Activated CD8-positive, alpha-beta T cell treated with anti-CD3 and anti-CD28 coated beads for 36 hours (primary cell): ENCODE data around the gene TMEM121. TPM values are rescaled to one million over a fixed set of nuclear protein-coding genes. Genes with fewer than 3 reads are reported as not detected.

Experiments used
- ATAC-seq: fragments of 200-7000 bp; cut with Tn5 transposase; one replicate; pipeline ENCODE4 v1.10.0; 2021; ENCODE audit warnings: mild to moderate bottlenecking, moderate library complexity
- CTCF ChIA-PET: fragments of 350-600 bp; sonication (Branson Sonifier 250); formaldehyde crosslinking; loops from one replicate; lab custom pipeline; 2021; ENCODE audit warnings: antibody characterized with exemption; lab: Charles Lee
- POLR2A ChIA-PET: fragments of 350-600 bp; sonication (Branson Sonifier 250); formaldehyde crosslinking; loops from one replicate; lab custom pipeline; 2021; ENCODE audit warnings: antibody characterized with exemption; lab: Charles Lee
- DNase-seq: peaks from one replicate; pipeline ENCODE4 v3.0.0-alpha.2; 2020
- H3K27ac Mint-ChIP-seq: one replicate; pipeline ENCODE4 v1.8.0; 2021; ENCODE audit warnings: mild to moderate bottlenecking, mixed read lengths
- H3K27me3 Mint-ChIP-seq: one replicate; pipeline ENCODE4 v1.8.0; 2021; ENCODE audit warnings: mixed read lengths
- H3K36me3 Mint-ChIP-seq: one replicate; pipeline ENCODE4 v1.8.0; 2021; ENCODE audit warnings: low read depth, mixed read lengths
- H3K4me1 Mint-ChIP-seq: one replicate; pipeline ENCODE4 v1.8.0; 2021; ENCODE audit warnings: low read depth, mixed read lengths
- H3K4me3 Mint-ChIP-seq: one replicate; pipeline ENCODE4 v1.8.0; 2021; ENCODE audit warnings: mild to moderate bottlenecking, moderate library complexity, mixed read lengths
- H3K9me3 Mint-ChIP-seq: one replicate; pipeline ENCODE4 v1.8.0; 2021; ENCODE audit warnings: mixed read lengths
- CTCF ChIP-seq: fragments of 200-600 bp; IDR thresholded peaks from one replicate; pipeline ENCODE4 v1.8.0; 2022; ENCODE audit warnings: antibody characterized with exemption, mild to moderate bottlenecking
- intact Hi-C: fragments of 100-400 bp; cut with micrococcal nuclease; formaldehyde crosslinking; loops from one replicate; pipeline ENCODE4 v1.10.0; 2022
- total RNA-seq, 2 experiments: library from RNA; stranded (reverse); gene quantifications; one replicate each; pipeline ENCODE4 v1.2.3, GENCODE V29; 2021

TMEM121 gene
- total RNA-seq, 2 experiments from 2014 or later, result 12.0 to 12.1 TPM

GRCh38 chr14:105485739-105486162 lies 40.6 kb upstream of the TMEM121 start:
- H3K36me3 Mint-ChIP-seq, result no peaks in the 10 kb centered on the region
- ATAC-seq (no peak), DNase-seq (peak; percentile 61)
- TF ChIP-seq CTCF, result no peak
- H3K27ac Mint-ChIP-seq, result peak overlapping the region; percentile 70
- intact Hi-C loops, result loop anchor here (5.0 kb wide), 1 partner anchor 113 kb away; no protein-coding TSS in a partner anchor
- peaks cover 48% of the 10 kb centered on the region for H3K4me1 Mint-ChIP-seq
- no peaks in the 10 kb centered on the region for H3K27me3 Mint-ChIP-seq
- ChIA-PET CTCF (interaction anchor here (1.0 to 1.9 kb wide), 2 partner anchors 9 to 115 kb away, joined by 4 read pairs; no protein-coding TSS in a partner anchor), POLR2A (interaction anchor here (0.5 kb wide), 1 partner anchor 732 kb away, joined by 3 read pairs; no protein-coding TSS in a partner anchor)
- H3K4me3 Mint-ChIP-seq, result no peak overlapping the region
- no peaks in the 10 kb centered on the region for H3K9me3 Mint-ChIP-seq

- DNase-seq, result peak; percentile 24
Observed at GRCh38 chr14:105486163-105486973, 40.0 kb upstream of the TMEM121 start, which contains the start of gene CRIP1. CRIP1 (plus strand) TSS chr14:105486886; CDS start chr14:105487260, 374 bp downstream.

GRCh38 chr14:105486974-105487448 lies 39.4 kb upstream of the TMEM121 start:
- ChIA-PET POLR2A (interaction anchor here (1.0 kb wide), 1 partner anchor 8 kb away, joined by 3 read pairs; no protein-coding TSS in a partner anchor), CTCF (interaction anchor here (1.9 kb wide), 1 partner anchor 116 kb away, joined by 4 read pairs; no protein-coding TSS in a partner anchor)
- TF ChIP-seq CTCF, result no peak
- intact Hi-C loops, result loop anchor here (5.0 kb wide), 1 partner anchor 115 kb away; no protein-coding TSS in a partner anchor
- ATAC-seq (no peak), DNase-seq (peak; percentile 56)
- Mint-ChIP-seq H3K9me3 (no peaks in the 10 kb centered on the region), H3K4me1 (peaks cover 40% of the 10 kb centered on the region), H3K36me3 (no peaks in the 10 kb centered on the region), H3K27me3 (no peaks in the 10 kb centered on the region), H3K4me3 (peak overlapping the region; percentile 75), H3K27ac (no peak overlapping the region)

More at GRCh38 chr14:105486163-105486973, 40.0 kb upstream of the TMEM121 start, which contains the start of gene CRIP1:
- no peaks in the 10 kb centered on the region for H3K9me3 Mint-ChIP-seq
- ChIA-PET POLR2A (interaction anchor here (1.0 kb wide), 1 partner anchor 8 kb away, joined by 3 read pairs; no protein-coding TSS in a partner anchor), CTCF (interaction anchor here (1.0 to 1.9 kb wide), 2 partner anchors 9 to 115 kb away, joined by 4 read pairs; no protein-coding TSS in a partner anchor)
- peaks cover 42% of the 10 kb centered on the region for H3K4me1 Mint-ChIP-seq
- intact Hi-C loops, result loop anchor here (5.0 kb wide), 1 partner anchor 114 kb away; no protein-coding TSS in a partner anchor
- no peak for TF ChIP-seq CTCF
- no peak for ATAC-seq
- H3K4me3 Mint-ChIP-seq, result peak within 1 kb of the TSS; percentile 75
- no peaks in the 10 kb centered on the region for H3K36me3 Mint-ChIP-seq
- H3K27ac Mint-ChIP-seq, result peak within 1 kb of the TSS; percentile 70
- no peaks in the 10 kb centered on the region for H3K27me3 Mint-ChIP-seq

- Mint-ChIP-seq H3K4me3 (peak overlapping the region; percentile 75), H3K9me3 (no peaks in the 10 kb centered on the region), H3K36me3 (no peaks in the 10 kb centered on the region), H3K4me1 (peaks cover 36% of the 10 kb centered on the region), H3K27me3 (no peaks in the 10 kb centered on the region), H3K27ac (peak overlapping the region; percentile 66)
- ATAC-seq (no peak), DNase-seq (peak; percentile 68)
- intact Hi-C loops, result loop anchor here (5.0 kb wide), 1 partner anchor 115 kb away; no protein-coding TSS in a partner anchor
- no peak for TF ChIP-seq CTCF
- ChIA-PET POLR2A (interaction anchor here (1.0 kb wide), 1 partner anchor 9 kb away, joined by 3 read pairs; no protein-coding TSS in a partner anchor), CTCF (interaction anchor here (1.9 kb wide), 1 partner anchor 116 kb away, joined by 4 read pairs; no protein-coding TSS in a partner anchor)
Observed at GRCh38 chr14:105487449-105487985, 38.9 kb upstream of the TMEM121 start.
